ENCODE data around the gene EYA3.

DNA sequence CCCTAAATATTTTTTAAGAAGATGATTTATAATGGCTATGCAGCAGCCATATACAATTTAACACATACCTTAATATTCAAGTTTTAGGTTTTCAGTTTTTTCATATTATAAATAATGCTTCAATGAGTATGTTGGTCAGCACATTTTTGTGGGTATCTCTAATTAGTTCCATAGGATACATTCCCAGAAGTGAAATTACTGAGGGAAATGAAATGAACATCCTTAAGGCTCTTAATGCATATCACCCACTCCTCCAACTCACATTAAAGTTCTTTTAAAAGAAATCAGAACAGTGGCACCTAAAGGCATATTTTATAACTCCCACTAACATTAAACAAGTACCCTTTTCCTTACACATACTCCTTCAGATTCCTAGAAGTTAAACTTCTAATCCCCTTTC, 56.1 kb downstream of the EYA3 start:
- TF ChIP-seq, protein P1, sequence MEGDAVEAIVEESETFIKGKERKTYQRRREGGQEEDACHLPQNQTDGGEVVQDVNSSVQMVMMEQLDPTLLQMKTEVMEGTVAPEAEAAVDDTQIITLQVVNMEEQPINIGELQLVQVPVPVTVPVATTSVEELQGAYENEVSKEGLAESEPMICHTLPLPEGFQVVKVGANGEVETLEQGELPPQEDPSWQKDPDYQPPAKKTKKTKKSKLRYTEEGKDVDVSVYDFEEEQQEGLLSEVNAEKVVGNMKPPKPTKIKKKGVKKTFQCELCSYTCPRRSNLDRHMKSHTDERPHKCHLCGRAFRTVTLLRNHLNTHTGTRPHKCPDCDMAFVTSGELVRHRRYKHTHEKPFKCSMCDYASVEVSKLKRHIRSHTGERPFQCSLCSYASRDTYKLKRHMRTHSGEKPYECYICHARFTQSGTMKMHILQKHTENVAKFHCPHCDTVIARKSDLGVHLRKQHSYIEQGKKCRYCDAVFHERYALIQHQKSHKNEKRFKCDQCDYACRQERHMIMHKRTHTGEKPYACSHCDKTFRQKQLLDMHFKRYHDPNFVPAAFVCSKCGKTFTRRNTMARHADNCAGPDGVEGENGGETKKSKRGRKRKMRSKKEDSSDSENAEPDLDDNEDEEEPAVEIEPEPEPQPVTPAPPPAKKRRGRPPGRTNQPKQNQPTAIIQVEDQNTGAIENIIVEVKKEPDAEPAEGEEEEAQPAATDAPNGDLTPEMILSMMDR (conservative IDR thresholded peaks at IDR 0.05), result no peak
- no peak for TF ChIP-seq ZFX (IDR thresholded peaks at IDR 0.05)
